HG02938 (cell line): ENCODE data around the gene PPFIA4.

Experiments used
- ATAC-seq: cut with Tn5 transposase; IDR thresholded peaks from one replicate; pipeline ENCODE4 v1.9.1; 2021; ENCODE audit warnings: mild to moderate bottlenecking, moderate library complexity; ENCODE audit not compliant: unreplicated experiment

Gene PPFIA4

GRCh38 chr1:203056012-203056411, 29.7 kb downstream of the PPFIA4 start:
- no peak for ATAC-seq

- no peak for ATAC-seq
Measured at GRCh38 chr1:203056516-203056915, 30.2 kb downstream of the PPFIA4 start.

GRCh38 chr1:203057911-203058675, 31.8 kb downstream of the PPFIA4 start:
- no peak for ATAC-seq

GRCh38 chr1:203058676-203058935, 32.3 kb downstream of the PPFIA4 start:
- no peak for ATAC-seq

- no peak for ATAC-seq
Measured at GRCh38 chr1:203059485-203059884, 33.2 kb downstream of the PPFIA4 start.

- no peak for ATAC-seq
Measured at GRCh38 chr1:203060115-203060514, 33.8 kb downstream of the PPFIA4 start.

GRCh38 chr1:203063287-203063686, 37.0 kb downstream of the PPFIA4 start:
- ATAC-seq: no peak

- ATAC-seq: no peak
Measured at GRCh38 chr1:203065191-203065590, 38.9 kb downstream of the PPFIA4 start.

- ATAC-seq: no peak
Measured at GRCh38 chr1:203065986-203066385, 39.7 kb downstream of the PPFIA4 start.

GRCh38 chr1:203066965-203067364, 40.7 kb downstream of the PPFIA4 start:
- ATAC-seq: no peak

- no peak for ATAC-seq
Measured at GRCh38 chr1:203069030-203069747, 42.9 kb downstream of the PPFIA4 start.

- ATAC-seq: no peak
Measured at GRCh38 chr1:203072002-203072602, 45.8 kb downstream of the PPFIA4 start.

- ATAC-seq: no peak
Measured at GRCh38 chr1:203072911-203073310, 46.6 kb downstream of the PPFIA4 start.

- no peak for ATAC-seq
Measured at GRCh38 chr1:203073469-203073868, 47.2 kb downstream of the PPFIA4 start.

- ATAC-seq: no peak
Measured at GRCh38 chr1:203074610-203075009, 48.3 kb downstream of the PPFIA4 start.

- no peak for ATAC-seq
Measured at GRCh38 chr1:203075236-203076030, 49.1 kb downstream of the PPFIA4 start.

GRCh38 chr1:203076031-203076511, 49.8 kb downstream of the PPFIA4 start:
- no peak for ATAC-seq

GRCh38 chr1:203077367-203077766, 51.1 kb downstream of the PPFIA4 start:
- ATAC-seq: no peak

- ATAC-seq: no peak
Measured at GRCh38 chr1:203077956-203078355, 51.7 kb downstream of the PPFIA4 start.

- ATAC-seq: no peak
Measured at GRCh38 chr1:203078478-203078877, 52.2 kb downstream of the PPFIA4 start.

- no peak for ATAC-seq
Measured at GRCh38 chr1:203080456-203080855, 54.2 kb downstream of the PPFIA4 start.
